ENCODE data around the gene KCMF1.

DNA sequence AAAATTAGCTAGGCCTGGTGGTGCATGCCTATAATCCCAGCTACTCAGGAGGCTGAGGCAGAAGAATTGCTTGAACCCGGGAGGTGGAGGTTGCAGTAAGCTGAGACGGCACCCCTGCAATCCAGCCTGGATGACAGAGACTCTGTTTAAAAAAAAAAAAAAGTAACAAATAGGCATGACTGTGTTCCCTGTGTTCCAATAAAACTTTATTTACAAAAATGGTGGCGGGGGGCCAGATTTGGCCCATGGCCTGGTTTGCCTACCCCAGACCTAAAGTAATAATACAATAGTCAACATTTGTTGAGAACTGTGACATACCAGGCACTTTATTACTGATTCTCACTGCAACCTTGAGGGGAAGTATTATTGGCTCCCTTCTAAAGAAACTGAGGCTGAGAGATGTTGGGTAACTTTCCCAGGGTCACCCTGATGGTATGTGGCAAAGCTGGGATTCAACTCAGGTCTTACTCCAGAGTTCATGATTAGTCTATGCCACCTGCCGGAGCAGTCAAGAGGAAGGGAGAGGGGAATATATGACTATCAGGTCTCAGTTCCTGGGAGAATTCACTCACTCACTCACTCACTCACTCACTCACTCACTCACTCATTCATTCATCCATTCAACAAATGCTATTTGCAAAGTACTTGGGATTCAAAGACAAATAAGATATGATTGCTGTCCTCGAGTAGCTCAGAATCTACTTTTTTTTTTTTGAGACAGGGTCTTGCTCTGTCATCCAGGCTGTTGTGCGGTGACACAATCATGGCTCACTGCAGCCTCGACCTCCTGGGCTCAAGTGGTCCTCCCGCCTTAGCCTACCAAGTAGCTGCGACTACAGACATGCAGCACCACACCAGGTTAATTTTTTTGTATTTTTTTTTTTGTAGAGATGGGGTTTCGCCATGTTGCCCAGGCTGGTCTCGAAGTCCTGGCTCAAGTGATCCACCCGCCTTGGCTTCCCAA, 14.3 kb upstream of the KCMF1 start:
- TF ChIP-seq, protein P1, sequence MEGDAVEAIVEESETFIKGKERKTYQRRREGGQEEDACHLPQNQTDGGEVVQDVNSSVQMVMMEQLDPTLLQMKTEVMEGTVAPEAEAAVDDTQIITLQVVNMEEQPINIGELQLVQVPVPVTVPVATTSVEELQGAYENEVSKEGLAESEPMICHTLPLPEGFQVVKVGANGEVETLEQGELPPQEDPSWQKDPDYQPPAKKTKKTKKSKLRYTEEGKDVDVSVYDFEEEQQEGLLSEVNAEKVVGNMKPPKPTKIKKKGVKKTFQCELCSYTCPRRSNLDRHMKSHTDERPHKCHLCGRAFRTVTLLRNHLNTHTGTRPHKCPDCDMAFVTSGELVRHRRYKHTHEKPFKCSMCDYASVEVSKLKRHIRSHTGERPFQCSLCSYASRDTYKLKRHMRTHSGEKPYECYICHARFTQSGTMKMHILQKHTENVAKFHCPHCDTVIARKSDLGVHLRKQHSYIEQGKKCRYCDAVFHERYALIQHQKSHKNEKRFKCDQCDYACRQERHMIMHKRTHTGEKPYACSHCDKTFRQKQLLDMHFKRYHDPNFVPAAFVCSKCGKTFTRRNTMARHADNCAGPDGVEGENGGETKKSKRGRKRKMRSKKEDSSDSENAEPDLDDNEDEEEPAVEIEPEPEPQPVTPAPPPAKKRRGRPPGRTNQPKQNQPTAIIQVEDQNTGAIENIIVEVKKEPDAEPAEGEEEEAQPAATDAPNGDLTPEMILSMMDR (IDR thresholded peaks at IDR 0.05): no peak
- TF ChIP-seq POLR2A (IDR thresholded peaks at IDR 0.05): no peak
- TF ChIP-seq POLR2AphosphoS5 (IDR thresholded peaks at IDR 0.05; ENCODE audit: insufficient read depth in 1 of 2, low read depth in 1 of 2): no peak
